ENCODE measurements around the gene SLC13A1.
"Not testable (repeated sequence)": the region's sequence is repeated elsewhere in the genome, so short reads cannot be mapped to it uniquely, and the experiment has no call there.

SLC13A1 gene

GRCh38 chr7:123122916-123123315, 76.9 kb downstream of the SLC13A1 start:
- no peaks in the 10 kb centered on the region for H3K36me3 Mint-ChIP-seq
- H3K9me3 Mint-ChIP-seq (ENCODE audit: low read depth): peaks cover 3% of the 10 kb centered on the region
- H3K4me3 Mint-ChIP-seq: no peak overlapping the region
- no peaks in the 10 kb centered on the region for H3K27me3 Mint-ChIP-seq
- no peak overlapping the region for H3K27ac Mint-ChIP-seq
- no peaks in the 10 kb centered on the region for H3K4me1 Mint-ChIP-seq (ENCODE audit: low read depth)

DNA sequence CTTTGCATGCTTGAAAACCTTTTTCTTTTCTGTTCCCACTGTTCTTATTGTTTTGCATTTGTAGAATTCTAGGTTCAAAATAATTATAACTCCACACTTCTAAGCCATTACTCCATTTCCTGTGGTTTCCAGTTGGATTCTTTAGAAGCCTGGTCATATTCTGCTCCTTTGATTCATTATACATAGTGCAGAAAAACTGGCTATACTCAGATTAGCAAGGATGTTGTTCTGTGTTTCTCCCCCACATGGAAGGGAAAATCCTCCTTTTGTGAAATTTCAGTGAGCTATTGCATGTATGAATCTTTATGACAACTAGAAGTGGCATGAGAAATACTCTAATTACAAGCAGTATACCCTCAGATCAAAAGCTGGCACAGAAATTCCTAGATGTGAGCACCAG, 79.5 kb downstream of the SLC13A1 start:
- no peaks in the 10 kb centered on the region for H3K4me1 Mint-ChIP-seq (ENCODE audit: low read depth)
- no peak overlapping the region for H3K27ac Mint-ChIP-seq
- no peaks in the 10 kb centered on the region for H3K36me3 Mint-ChIP-seq
- no peaks in the 10 kb centered on the region for H3K27me3 Mint-ChIP-seq
- H3K9me3 Mint-ChIP-seq (ENCODE audit: low read depth): peaks cover 3% of the 10 kb centered on the region
- H3K4me3 Mint-ChIP-seq: no peak overlapping the region

GRCh38 chr7:123115331-123115730, 84.4 kb downstream of the SLC13A1 start:
- Mint-ChIP-seq H3K4me3 (no peak overlapping the region), H3K27me3 (no peaks in the 10 kb centered on the region), H3K4me1 (ENCODE audit: low read depth) (no peaks in the 10 kb centered on the region), H3K9me3 (ENCODE audit: low read depth) (no peaks in the 10 kb centered on the region), H3K27ac (no peak overlapping the region), H3K36me3 (no peaks in the 10 kb centered on the region)

- Mint-ChIP-seq H3K27me3 (no peaks in the 10 kb centered on the region), H3K36me3 (no peaks in the 10 kb centered on the region), H3K9me3 (ENCODE audit: low read depth) (no peaks in the 10 kb centered on the region), H3K4me3 (no peak overlapping the region), H3K27ac (no peak overlapping the region), H3K4me1 (ENCODE audit: low read depth) (no peaks in the 10 kb centered on the region)
Measured at GRCh38 chr7:123114288-123114687, 85.5 kb downstream of the SLC13A1 start.

DNA sequence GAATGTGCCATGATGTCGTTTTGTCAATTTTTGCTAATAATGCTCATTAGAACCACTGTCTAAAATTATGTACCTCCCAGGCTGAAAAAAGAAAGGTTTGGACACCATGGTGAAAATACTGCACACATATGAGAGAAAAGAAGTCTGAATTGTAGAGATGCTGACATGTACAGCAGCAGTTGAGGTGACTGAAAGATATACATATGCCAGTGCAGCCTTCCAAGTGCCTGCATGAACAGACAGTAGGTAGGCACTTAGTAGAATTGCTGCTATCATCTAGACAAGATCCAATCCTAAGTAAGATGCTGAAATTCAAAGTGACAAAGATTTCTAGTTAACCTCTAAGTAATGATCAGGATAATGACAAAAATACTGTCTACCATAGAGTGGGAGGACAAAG, 86.9 kb downstream of the SLC13A1 start:
- Mint-ChIP-seq H3K4me3 (no peak overlapping the region), H3K27me3 (no peaks in the 10 kb centered on the region), H3K9me3 (ENCODE audit: low read depth) (no peaks in the 10 kb centered on the region), H3K4me1 (ENCODE audit: low read depth) (no peaks in the 10 kb centered on the region), H3K36me3 (no peaks in the 10 kb centered on the region), H3K27ac (no peak overlapping the region)

GRCh38 chr7:123099712-123100111, 100.1 kb downstream of the SLC13A1 start:
- peaks cover 17% of the 10 kb centered on the region for H3K9me3 Mint-ChIP-seq (ENCODE audit: low read depth)
- H3K36me3 Mint-ChIP-seq: no peaks in the 10 kb centered on the region
- no peak overlapping the region for H3K27ac Mint-ChIP-seq
- no peak overlapping the region for H3K4me3 Mint-ChIP-seq
- no peaks in the 10 kb centered on the region for H3K27me3 Mint-ChIP-seq
- H3K4me1 Mint-ChIP-seq (ENCODE audit: low read depth): no peaks in the 10 kb centered on the region

GRCh38 chr7:123096976-123097375, 102.8 kb downstream of the SLC13A1 start:
- peaks cover 17% of the 10 kb centered on the region for H3K9me3 Mint-ChIP-seq (ENCODE audit: low read depth)
- no peak overlapping the region for H3K4me3 Mint-ChIP-seq
- no peaks in the 10 kb centered on the region for H3K27me3 Mint-ChIP-seq
- no peak overlapping the region for H3K27ac Mint-ChIP-seq
- H3K4me1 Mint-ChIP-seq (ENCODE audit: low read depth): no peaks in the 10 kb centered on the region
- no peaks in the 10 kb centered on the region for H3K36me3 Mint-ChIP-seq

DNA sequence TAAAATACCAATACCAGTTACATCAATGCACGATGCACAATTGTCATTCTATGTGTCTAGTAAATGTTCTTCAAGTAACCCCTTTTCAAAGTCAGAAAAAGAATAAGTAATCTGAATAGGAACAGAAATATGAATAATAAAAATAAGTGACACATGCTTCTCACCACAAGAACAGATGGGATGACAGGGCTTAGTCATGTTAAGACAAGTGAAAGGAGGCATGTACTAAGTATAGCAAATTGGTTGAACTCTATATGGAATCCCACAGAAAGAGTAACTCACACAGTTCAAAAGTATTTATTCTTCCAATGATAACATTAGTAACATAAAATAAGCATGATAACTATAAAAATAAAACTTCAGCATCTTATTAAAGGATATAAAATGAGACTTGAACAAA, 103.3 kb downstream of the SLC13A1 start:
- H3K9me3 Mint-ChIP-seq (ENCODE audit: low read depth): peaks cover 17% of the 10 kb centered on the region
- no peaks in the 10 kb centered on the region for H3K36me3 Mint-ChIP-seq
- H3K27ac Mint-ChIP-seq: no peak overlapping the region
- no peak overlapping the region for H3K4me3 Mint-ChIP-seq
- no peaks in the 10 kb centered on the region for H3K4me1 Mint-ChIP-seq (ENCODE audit: low read depth)
- no peaks in the 10 kb centered on the region for H3K27me3 Mint-ChIP-seq

DNA sequence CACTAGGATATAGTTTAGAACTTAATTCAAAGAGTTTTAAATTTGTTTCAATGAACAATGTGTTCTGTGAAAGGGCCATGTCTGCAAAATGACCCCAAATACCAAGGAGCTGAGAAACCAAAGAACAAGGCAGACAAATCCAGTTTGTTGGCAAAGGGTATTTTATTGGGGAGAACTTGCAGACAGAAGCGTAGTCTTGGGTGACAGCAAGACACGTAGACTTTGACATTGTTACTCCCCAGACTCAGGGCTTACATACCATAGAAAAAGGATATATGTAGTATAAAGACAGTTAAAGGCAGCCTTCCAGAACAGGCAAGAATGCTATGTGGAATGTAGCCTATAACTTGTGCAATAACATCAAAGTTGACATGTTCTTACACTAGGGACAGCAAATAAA, 109.3 kb downstream of the SLC13A1 start:
- Mint-ChIP-seq H3K27me3 (no peaks in the 10 kb centered on the region), H3K9me3 (ENCODE audit: low read depth) (peaks cover 4% of the 10 kb centered on the region), H3K36me3 (no peaks in the 10 kb centered on the region), H3K4me1 (ENCODE audit: low read depth) (no peaks in the 10 kb centered on the region), H3K27ac (no peak overlapping the region), H3K4me3 (no peak overlapping the region)

DNA sequence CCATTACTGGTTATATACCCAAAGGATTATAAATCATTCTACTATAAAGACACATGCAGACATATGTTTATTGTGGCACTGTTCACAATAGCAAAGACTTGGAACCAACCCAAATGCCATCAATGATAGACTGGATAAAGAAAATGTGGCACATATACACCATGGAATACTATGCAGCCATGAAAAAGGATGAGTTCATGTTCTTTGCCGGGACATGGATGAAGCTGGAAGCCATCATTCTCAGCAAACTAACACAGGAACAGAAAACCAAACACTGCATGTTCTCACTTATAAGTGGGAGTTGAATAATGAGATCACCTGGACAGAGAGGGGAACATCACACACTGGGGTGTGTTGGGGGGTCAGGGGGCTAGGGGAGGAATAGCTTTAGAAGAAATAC, 112.9 kb downstream of the SLC13A1 start:
- not testable (repeated sequence) for H3K27me3 Mint-ChIP-seq; H3K9me3 Mint-ChIP-seq (ENCODE audit: low read depth); H3K27ac Mint-ChIP-seq; H3K36me3 Mint-ChIP-seq; H3K4me3 Mint-ChIP-seq; H3K4me1 Mint-ChIP-seq (ENCODE audit: low read depth)

DNA sequence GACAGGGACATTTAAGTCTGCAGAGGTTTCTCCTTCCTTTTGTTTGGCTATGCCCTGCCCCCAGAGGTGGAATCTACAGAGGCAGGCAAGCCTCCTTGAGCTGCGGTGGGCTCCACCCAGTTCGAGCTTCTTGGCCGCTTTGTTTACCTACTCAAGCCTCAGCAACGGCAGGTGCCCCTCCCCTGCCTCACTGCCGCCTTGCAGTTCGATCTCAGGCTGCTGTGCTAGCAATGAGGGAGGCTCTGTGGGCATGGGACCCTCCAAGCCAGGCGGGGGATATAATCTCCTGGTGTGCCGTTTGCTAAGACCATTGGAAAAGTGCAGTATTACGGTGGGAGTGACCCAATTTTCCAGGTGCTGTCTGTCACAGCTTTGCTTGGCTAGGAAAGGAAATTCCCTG, 114.9 kb downstream of the SLC13A1 start:
- H3K4me1 Mint-ChIP-seq (ENCODE audit: low read depth); H3K36me3 Mint-ChIP-seq; H3K27me3 Mint-ChIP-seq; H3K27ac Mint-ChIP-seq; H3K9me3 Mint-ChIP-seq (ENCODE audit: low read depth); H3K4me3 Mint-ChIP-seq: not testable (repeated sequence)

DNA sequence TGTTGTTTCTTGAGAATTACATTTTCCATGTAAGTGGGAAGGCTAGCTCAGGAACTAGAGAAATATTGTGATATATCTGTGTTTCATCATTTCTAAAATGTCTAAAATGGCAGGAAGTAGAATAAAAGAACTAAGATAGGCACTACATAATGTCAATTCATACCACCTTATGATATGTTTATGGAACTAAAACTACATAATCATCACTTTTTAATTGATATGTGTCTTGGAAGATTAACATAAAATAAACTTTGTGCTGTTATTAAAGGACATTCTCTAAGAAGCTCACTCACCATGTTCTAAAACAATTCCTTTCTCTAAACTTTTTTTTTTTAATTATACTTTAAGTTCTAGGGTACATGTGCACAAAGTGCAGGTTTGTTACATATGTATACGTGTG, 120.7 kb downstream of the SLC13A1 start:
- H3K4me1 Mint-ChIP-seq (ENCODE audit: low read depth): no peaks in the 10 kb centered on the region
- H3K27ac Mint-ChIP-seq: no peak overlapping the region
- H3K4me3 Mint-ChIP-seq: no peak overlapping the region
- no peaks in the 10 kb centered on the region for H3K27me3 Mint-ChIP-seq
- H3K36me3 Mint-ChIP-seq: no peaks in the 10 kb centered on the region
- H3K9me3 Mint-ChIP-seq (ENCODE audit: low read depth): peaks cover 4% of the 10 kb centered on the region

GRCh38 chr7:123075838-123076467, 123.8 kb downstream of the SLC13A1 start:
- H3K27ac Mint-ChIP-seq: no peak overlapping the region
- H3K27me3 Mint-ChIP-seq: no peaks in the 10 kb centered on the region
- no peaks in the 10 kb centered on the region for H3K36me3 Mint-ChIP-seq
- H3K4me3 Mint-ChIP-seq: no peak overlapping the region
- peaks cover 4% of the 10 kb centered on the region for H3K9me3 Mint-ChIP-seq (ENCODE audit: low read depth)
- no peaks in the 10 kb centered on the region for H3K4me1 Mint-ChIP-seq (ENCODE audit: low read depth)

- peaks cover 8% of the 10 kb centered on the region for H3K9me3 Mint-ChIP-seq (ENCODE audit: low read depth)
- H3K4me3 Mint-ChIP-seq: no peak overlapping the region
- H3K27me3 Mint-ChIP-seq: no peaks in the 10 kb centered on the region
- H3K4me1 Mint-ChIP-seq (ENCODE audit: low read depth): no peaks in the 10 kb centered on the region
- no peak overlapping the region for H3K27ac Mint-ChIP-seq
- no peaks in the 10 kb centered on the region for H3K36me3 Mint-ChIP-seq
Measured at GRCh38 chr7:123070702-123071286, 129.0 kb downstream of the SLC13A1 start.

DNA sequence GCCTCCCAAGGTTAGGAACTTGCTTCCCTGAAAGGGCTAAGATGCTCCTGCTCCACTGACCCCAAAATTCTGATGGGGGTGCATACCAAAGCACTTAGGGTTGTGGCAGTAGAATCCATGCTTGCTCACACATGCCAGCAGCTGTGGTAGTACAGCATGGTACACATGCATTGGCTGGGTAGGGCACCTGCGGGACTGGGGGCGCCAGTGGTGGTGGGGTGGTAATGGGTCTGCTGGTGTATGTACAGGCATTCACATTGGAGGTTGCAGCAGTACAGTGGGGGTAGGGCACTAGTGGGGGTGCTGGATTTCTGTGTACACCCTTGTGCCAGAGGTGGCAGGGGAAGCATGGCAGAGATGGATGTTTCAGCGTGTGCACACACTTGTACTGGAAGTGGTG, 132.0 kb downstream of the SLC13A1 start:
- H3K36me3 Mint-ChIP-seq: no peaks in the 10 kb centered on the region
- no peaks in the 10 kb centered on the region for H3K4me1 Mint-ChIP-seq (ENCODE audit: low read depth)
- H3K9me3 Mint-ChIP-seq (ENCODE audit: low read depth): peaks cover 12% of the 10 kb centered on the region
- no peak overlapping the region for H3K27ac Mint-ChIP-seq
- no peak overlapping the region for H3K4me3 Mint-ChIP-seq
- no peaks in the 10 kb centered on the region for H3K27me3 Mint-ChIP-seq
